Epithelial cell of umbilical artery (primary cell): Measurements from ENCODE around the gene C1QTNF6. TPM values are rescaled to one million over a fixed set of nuclear protein-coding genes. Genes with fewer than 3 reads are reported as not detected.

Experiments
- total RNA-seq: library from RNA; depleted of rRNA; stranded (reverse); fragments of >200 nt; gene quantifications from 2 replicates; pipeline ENCODE4 v1.2.3, GENCODE V29; 2014

Gene C1QTNF6
- 11.9 and 13.6 TPM in 2 replicates for total RNA-seq

GRCh38 chr22:37187891-37188761, at the start of gene C1QTNF6:
TSS of gene C1QTNF6 (minus strand) at chr22:37188247. CDS start at chr22:37188213, 34 bp downstream.

GRCh38 chr22:37212174-37212906, 24.3 kb upstream of the C1QTNF6 start, which contains the start of gene SSTR3:
TSS of gene SSTR3 (minus strand) at chr22:37212477. CDS start at chr22:37207803, 4,674 bp downstream.

Other genes starting within 250 kb of the C1QTNF6 start
- 83.5 and 89.5 TPM in 2 replicates for gene TST, start 168.8 kb downstream of the C1QTNF6 start, total RNA-seq
- gene MPST, start 168.5 kb downstream of the C1QTNF6 start, total RNA-seq, result 137 and 154 TPM in 2 replicates
- gene KCTD17, start 136.5 kb downstream of the C1QTNF6 start, total RNA-seq, result 31.5 and 39.5 TPM in 2 replicates
- not detected in 2 replicates for gene TMPRSS6, start 78.5 kb downstream of the C1QTNF6 start, total RNA-seq
- gene IL2RB, start 38.3 kb downstream of the C1QTNF6 start, total RNA-seq, result under 0.01 TPM in 1 of 2 replicates, not detected in the other
- gene SSTR3, start 24.2 kb upstream of the C1QTNF6 start, total RNA-seq, result not detected in 2 replicates
- 8.8 and 19.5 TPM in 2 replicates for gene RAC2, start 56.0 kb upstream of the C1QTNF6 start, total RNA-seq
- 0.15 TPM in 1 of 2 replicates, not detected in the other for gene CYTH4, start 94.3 kb upstream of the C1QTNF6 start, total RNA-seq
- under 0.01 TPM in 2 replicates for gene ELFN2, start 239.2 kb upstream of the C1QTNF6 start, total RNA-seq